Vagina (tissue), 2 donors: Measurements from ENCODE around the gene SPTLC1. TPM values are rescaled to one million over a fixed set of nuclear protein-coding genes. Genes with fewer than 3 reads are reported as not detected.

Experiments
- DNase-seq, 2 donors: peaks; one replicate each; pipeline ENCODE4 v3.0.0-alpha.2; 2017; ENCODE audit errors: extremely low spot score in 2 of 2
- H3K27ac ChIP-seq: fragments of 200-600 bp; sonication (generic); one replicate; pipeline ENCODE4 v1.5.1; 2019
- H3K27me3 ChIP-seq: fragments of 200-600 bp; sonication (generic); one replicate; pipeline ENCODE4 v1.5.1; 2019
- H3K36me3 ChIP-seq, 2 donors: fragments of 200-600 bp; sonication (generic); one replicate each; pipeline ENCODE4 v1.5.1; 2017 to 2019
- H3K4me1 ChIP-seq: fragments of 200-600 bp; sonication (generic); one replicate; pipeline ENCODE4 v1.5.1; 2019
- H3K4me3 ChIP-seq, 2 donors: fragments of 200-600 bp; sonication (generic); 1 replicate in 1 of 2; 2 replicates in 1 of 2; pipeline ENCODE4 v1.5.1; 2016 to 2019
- H3K9me3 ChIP-seq: fragments of 200-600 bp; sonication (generic); one replicate; pipeline ENCODE4 v1.5.1; 2019
- CTCF ChIP-seq, 3 experiments: fragments of 450-650 bp in 2 of 3; fragments of 200-600 bp in 1 of 3; sonication (generic) in 1 of 3; IDR thresholded peaks; one replicate each; pipeline ENCODE4 v1.5.1; 2017 to 2019; ENCODE audit warnings: antibody characterized with exemption in 3 of 3, mild to moderate bottlenecking in 2 of 3, moderate library complexity in 2 of 3
- POLR2A ChIP-seq, 2 donors: fragments of 450-650 bp; IDR thresholded peaks; one replicate each; pipeline ENCODE4 v1.6.1; 2017; ENCODE audit warnings: antibody characterized with exemption in 2 of 2, mild to moderate bottlenecking in 2 of 2, moderate library complexity in 2 of 2
- POLR2AphosphoS5 ChIP-seq, 2 donors: sonication (generic); formaldehyde crosslinking; IDR thresholded peaks; one replicate each; pipeline ENCODE4 v1.9.0; 2017; ENCODE audit warnings: antibody characterized with exemption in 2 of 2, mild to moderate bottlenecking in 2 of 2, low read depth in 1 of 2; ENCODE audit not compliant: insufficient read depth in 1 of 2
- intact Hi-C: fragments of 100-400 bp; cut with DNase I; formaldehyde crosslinking; loops from one replicate; pipeline ENCODE4 v1.15.1; 2023
- small RNA-seq: library from RNA; depleted of rRNA; stranded (forward); fragments of <200 nt; gene quantifications from one replicate; pipeline ENCODE3, GENCODE V24; 2016
- total RNA-seq: library from RNA; depleted of rRNA; stranded (reverse); fragments of >200 nt; gene quantifications from one replicate; pipeline ENCODE4 v1.2.3, GENCODE V29; 2016

The SPTLC1 gene
- total RNA-seq, 1 donor from 2014 or later: 68.5 TPM

- TF ChIP-seq CTCF (IDR thresholded peaks at IDR 0.05) (no peak), POLR2AphosphoS5 (IDR thresholded peaks at IDR 0.05; ENCODE audit: insufficient read depth in 1 of 2, low read depth in 1 of 2) (no peak), POLR2A (IDR thresholded peaks at IDR 0.05) (no peak)
- Histone ChIP-seq H3K36me3 (no peaks in the 10 kb centered on the region), H3K9me3 (no peaks in the 10 kb centered on the region), H3K4me3 (no peak overlapping the region), H3K4me1 (no peaks in the 10 kb centered on the region), H3K27ac (no peak overlapping the region), H3K27me3 (no peaks in the 10 kb centered on the region)
- no peak for DNase-seq
- intact Hi-C loops: no loop called here
Observed at GRCh38 chr9:91986248-91986647, 129.0 kb downstream of the SPTLC1 start.

- Histone ChIP-seq H3K36me3 (no peaks in the 10 kb centered on the region), H3K4me1 (no peaks in the 10 kb centered on the region), H3K27ac (no peak overlapping the region), H3K27me3 (no peaks in the 10 kb centered on the region), H3K9me3 (no peaks in the 10 kb centered on the region), H3K4me3 (no peak overlapping the region)
- intact Hi-C loops: no loop called here
- no peak for DNase-seq
- no peak for TF ChIP-seq POLR2A (IDR thresholded peaks at IDR 0.05)
- TF ChIP-seq CTCF (IDR thresholded peaks at IDR 0.05): no peak
- no peak for TF ChIP-seq POLR2AphosphoS5 (IDR thresholded peaks at IDR 0.05; ENCODE audit: insufficient read depth in 1 of 2, low read depth in 1 of 2)
Observed at GRCh38 chr9:91985692-91986091, 129.5 kb downstream of the SPTLC1 start.

Small RNA genes within 50 kb of the gene (small RNA-seq; reads per million reads assigned to genes)
- gene MTATP6P29 (not detected), gene MTND4LP7 (not detected)

Other genes with a start within 250 kb of the SPTLC1 start
- gene ROR2, start 165.2 kb downstream of the SPTLC1 start, total RNA-seq: 22.3 TPM
- gene IARS1, start 178.3 kb upstream of the SPTLC1 start, total RNA-seq: 63.8 TPM
- 35.6 TPM for gene NOL8, start 209.9 kb upstream of the SPTLC1 start, total RNA-seq
- 9.3 TPM for gene CENPP, start 210.5 kb upstream of the SPTLC1 start, total RNA-seq